Mucosa of stomach (tissue), 1 donor: ENCODE data around the gene GRIA3.
"Not testable (repeated sequence)": the region's sequence is repeated elsewhere in the genome, so short reads cannot be mapped to it uniquely, and the experiment has no call there.

Source experiments
- H3K27me3 ChIP-seq: one replicate; pipeline ENCODE4 v1.7.0; 2013; ENCODE audit warnings: mild to moderate bottlenecking, low read length; ENCODE audit not compliant: control insufficient read depth, insufficient read depth
- H3K36me3 ChIP-seq: one replicate; pipeline ENCODE4 v1.7.0; 2013; ENCODE audit warnings: low read length; ENCODE audit not compliant: control insufficient read depth, insufficient read depth
- H3K4me1 ChIP-seq: one replicate; pipeline ENCODE4 v1.7.0; 2013; ENCODE audit warnings: mild to moderate bottlenecking, low read length; ENCODE audit not compliant: control insufficient read depth, insufficient read depth
- H3K4me3 ChIP-seq: one replicate; pipeline ENCODE4 v1.7.0; 2013; ENCODE audit warnings: low read length
- H3K9ac ChIP-seq: one replicate; pipeline ENCODE4 v1.7.0; 2013; ENCODE audit warnings: mild to moderate bottlenecking, low read length, moderate library complexity
- H3K9me3 ChIP-seq: one replicate; pipeline ENCODE4 v1.7.0; 2013; ENCODE audit warnings: mild to moderate bottlenecking, low read length, moderate library complexity; ENCODE audit not compliant: control insufficient read depth
- donor health status: Pancreatic carcinoma.

Gene GRIA3

DNA sequence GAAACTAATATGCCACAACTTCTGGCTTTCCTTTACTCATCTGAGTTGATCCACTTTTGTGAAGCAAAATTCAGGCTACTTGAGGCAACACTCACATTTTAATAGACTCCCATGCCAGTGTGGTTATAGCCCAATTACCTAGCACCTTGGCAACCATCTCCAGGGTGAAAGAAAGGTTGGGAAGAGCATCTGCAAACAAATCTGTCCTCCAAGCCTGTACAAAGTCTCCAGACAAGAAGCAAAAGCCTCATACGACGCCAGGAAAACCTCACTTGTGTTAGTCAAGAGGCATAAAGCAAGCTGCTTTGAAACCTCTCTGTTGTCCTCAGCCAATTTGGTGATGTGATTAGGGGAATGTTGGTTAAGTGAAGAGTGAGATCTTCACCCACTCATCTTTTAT lies 302.2 kb downstream of the GRIA3 start:
- H3K27me3 ChIP-seq = no peaks in the 10 kb centered on the region
- no peak overlapping the region for H3K9ac ChIP-seq
- H3K9me3 ChIP-seq = no peaks in the 10 kb centered on the region
- H3K4me3 ChIP-seq = no peak overlapping the region
- H3K4me1 ChIP-seq = no peaks in the 10 kb centered on the region
- no peaks in the 10 kb centered on the region for H3K36me3 ChIP-seq

DNA sequence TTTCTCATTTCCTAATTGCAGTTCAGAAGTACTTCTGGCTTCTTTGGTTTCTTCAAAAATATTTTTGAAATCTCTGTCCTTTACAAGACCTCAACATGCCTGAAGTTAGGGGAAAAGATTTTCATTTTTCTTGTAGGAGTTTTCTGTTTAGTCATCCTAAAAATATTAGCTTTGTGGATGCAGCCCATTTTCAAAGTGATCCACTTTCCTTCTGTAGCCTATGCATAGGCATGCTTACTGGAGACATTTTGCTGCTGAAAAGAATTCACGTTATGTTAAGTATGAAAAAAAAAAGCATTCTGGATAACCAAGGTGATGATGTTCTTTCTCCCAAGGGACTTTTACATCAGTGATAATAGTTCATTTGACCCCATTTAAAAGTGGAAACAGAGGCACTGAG lies 303.2 kb downstream of the GRIA3 start:
- H3K36me3 ChIP-seq = no peaks in the 10 kb centered on the region
- H3K9ac ChIP-seq = no peak overlapping the region
- no peaks in the 10 kb centered on the region for H3K9me3 ChIP-seq
- no peaks in the 10 kb centered on the region for H3K4me1 ChIP-seq
- H3K4me3 ChIP-seq = no peak overlapping the region
- no peaks in the 10 kb centered on the region for H3K27me3 ChIP-seq

DNA sequence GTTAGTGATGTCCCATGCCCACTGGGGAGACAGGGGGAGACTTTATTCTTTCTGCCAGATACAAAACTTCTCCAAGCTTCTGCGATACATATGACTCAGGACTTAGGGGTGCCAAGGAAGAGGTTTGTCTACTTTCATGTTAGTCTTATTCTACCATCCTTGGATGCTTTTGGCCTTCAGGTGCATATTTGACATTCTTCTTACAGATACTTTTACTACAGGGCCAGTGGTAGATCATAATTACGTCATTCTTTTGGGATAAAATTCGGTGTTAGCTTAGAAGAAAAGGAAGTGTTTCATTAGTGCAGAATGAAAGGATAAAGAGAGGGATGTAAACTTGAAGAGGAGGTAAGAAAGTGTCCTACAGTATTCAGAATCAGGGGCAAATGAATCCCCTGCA lies 303.6 kb downstream of the GRIA3 start:
- Histone ChIP-seq H3K4me1 (no peaks in the 10 kb centered on the region), H3K9ac (no peak overlapping the region), H3K4me3 (no peak overlapping the region), H3K27me3 (no peaks in the 10 kb centered on the region), H3K36me3 (no peaks in the 10 kb centered on the region), H3K9me3 (no peaks in the 10 kb centered on the region)

DNA sequence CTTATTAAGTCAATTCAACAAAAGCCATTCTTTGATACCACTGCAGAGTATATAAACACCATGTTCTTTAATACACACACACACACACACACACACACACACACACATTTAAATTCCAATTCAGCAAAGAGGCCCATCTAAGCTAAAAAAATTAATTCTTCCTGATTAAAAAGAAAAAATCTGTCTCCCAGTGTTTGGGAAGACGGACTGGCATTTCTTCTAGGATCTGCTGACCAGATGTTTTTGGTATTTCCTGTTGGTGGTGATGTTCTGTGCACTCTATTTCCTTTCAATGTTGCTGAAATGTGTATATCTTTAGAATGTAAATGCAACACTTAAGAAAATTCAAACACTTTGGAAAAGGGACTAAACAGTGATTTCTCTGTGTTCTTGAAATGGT lies 304.9 kb downstream of the GRIA3 start:
- Histone ChIP-seq H3K27me3 (no peaks in the 10 kb centered on the region), H3K9me3 (no peaks in the 10 kb centered on the region), H3K36me3 (no peaks in the 10 kb centered on the region), H3K4me1 (no peaks in the 10 kb centered on the region), H3K4me3 (no peak overlapping the region), H3K9ac (no peak overlapping the region)

DNA sequence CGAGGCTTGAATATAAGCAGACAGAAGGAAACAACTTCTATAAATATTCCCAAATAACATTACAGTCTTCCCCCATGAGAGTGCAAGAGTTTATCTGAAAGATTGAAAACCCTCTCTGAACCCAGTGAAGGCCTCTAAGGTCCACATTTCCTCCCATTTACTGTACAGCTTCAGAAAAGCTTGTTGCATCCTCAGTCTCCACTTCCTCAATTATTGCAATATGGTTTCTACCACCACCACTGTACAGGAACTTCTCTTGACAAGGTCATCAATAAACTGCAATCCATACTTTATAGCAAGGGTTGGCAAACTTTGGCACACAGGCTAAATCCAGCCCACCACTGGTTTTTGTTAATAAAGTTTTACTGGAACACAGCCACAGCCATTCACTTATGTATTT lies 309.8 kb downstream of the GRIA3 start:
- no peak overlapping the region for H3K4me3 ChIP-seq
- no peaks in the 10 kb centered on the region for H3K36me3 ChIP-seq
- no peaks in the 10 kb centered on the region for H3K4me1 ChIP-seq
- H3K27me3 ChIP-seq = no peaks in the 10 kb centered on the region
- H3K9ac ChIP-seq = no peak overlapping the region
- H3K9me3 ChIP-seq = no peaks in the 10 kb centered on the region

DNA sequence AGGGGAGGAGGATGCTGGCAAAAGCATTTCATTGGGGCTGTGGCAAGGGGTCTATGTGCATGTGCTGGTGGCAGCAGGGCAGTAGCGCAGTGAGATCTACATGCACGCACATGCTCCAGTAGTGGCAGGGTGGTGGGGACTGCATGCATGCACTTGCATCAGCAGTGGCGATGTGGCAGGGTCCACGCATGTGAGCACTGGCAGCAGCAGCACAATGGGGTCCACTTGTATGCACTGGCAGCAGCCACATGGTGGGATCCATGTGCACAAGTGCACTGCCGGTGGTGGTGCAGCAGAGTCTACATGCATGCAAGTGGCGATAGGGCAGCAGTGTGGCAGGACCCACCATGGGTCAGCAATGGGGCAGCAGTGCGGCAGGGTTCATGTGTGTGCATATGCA lies 315.7 kb downstream of the GRIA3 start:
- H3K4me1 ChIP-seq = no peaks in the 10 kb centered on the region
- no peak overlapping the region for H3K9ac ChIP-seq
- H3K4me3 ChIP-seq = no peak overlapping the region
- H3K36me3 ChIP-seq = no peaks in the 10 kb centered on the region
- H3K9me3 ChIP-seq = no peaks in the 10 kb centered on the region
- H3K27me3 ChIP-seq = no peaks in the 10 kb centered on the region

DNA sequence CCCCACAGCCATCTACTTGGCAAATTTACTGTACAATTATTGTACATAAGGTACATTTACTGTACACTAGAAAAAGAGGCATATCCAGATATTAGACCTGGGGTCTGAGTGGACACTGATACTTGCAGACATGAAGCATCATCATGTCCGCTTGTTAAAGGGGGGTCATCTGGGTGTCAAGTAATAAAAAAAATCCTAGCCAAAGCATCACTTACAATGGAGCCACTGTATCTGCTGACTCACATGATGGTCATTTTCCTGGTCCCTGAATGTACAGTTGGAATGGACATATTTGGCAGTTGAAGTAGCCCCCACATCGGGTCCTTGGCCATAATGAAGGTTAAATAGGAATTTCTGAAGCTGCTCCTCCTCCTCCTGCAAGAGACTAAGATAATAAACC lies 320.0 kb downstream of the GRIA3 start:
- H3K36me3 ChIP-seq = no peaks in the 10 kb centered on the region
- no peak overlapping the region for H3K9ac ChIP-seq
- H3K4me1 ChIP-seq = no peaks in the 10 kb centered on the region
- no peaks in the 10 kb centered on the region for H3K27me3 ChIP-seq
- no peak overlapping the region for H3K4me3 ChIP-seq
- no peaks in the 10 kb centered on the region for H3K9me3 ChIP-seq

DNA sequence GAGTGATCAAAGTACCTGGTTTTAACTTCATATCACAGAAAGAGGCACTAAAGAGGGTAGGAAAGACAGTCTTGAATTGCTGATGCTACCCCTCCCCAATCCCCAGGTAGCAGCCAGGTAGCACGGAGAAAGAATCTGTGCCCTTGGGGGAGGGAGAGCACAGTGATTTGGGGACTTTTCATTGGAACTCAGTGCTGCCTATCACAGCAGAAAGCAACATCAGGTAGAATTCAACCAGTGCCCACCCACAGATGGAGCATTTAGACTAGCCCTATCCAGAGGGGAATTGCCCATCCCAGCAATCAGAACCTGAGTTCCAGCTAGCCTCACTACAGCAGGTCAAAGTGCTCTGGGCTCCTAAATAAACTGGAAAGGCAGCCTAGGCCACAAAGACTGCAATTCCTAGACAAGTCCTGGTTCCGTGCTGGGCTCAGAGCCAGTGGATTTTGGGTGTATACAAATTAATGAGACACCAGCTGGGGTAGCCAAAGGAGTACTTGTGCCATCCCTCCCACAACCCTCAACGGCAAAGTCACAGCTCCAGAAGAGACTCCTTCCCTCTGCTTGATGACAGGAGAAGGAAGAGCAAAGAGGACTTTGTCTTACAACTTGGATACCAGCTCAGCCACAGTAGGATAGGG lies 320.7 kb downstream of the GRIA3 start:
- Histone ChIP-seq H3K36me3 (no peaks in the 10 kb centered on the region), H3K4me1 (no peaks in the 10 kb centered on the region), H3K9ac (no peak overlapping the region)

DNA sequence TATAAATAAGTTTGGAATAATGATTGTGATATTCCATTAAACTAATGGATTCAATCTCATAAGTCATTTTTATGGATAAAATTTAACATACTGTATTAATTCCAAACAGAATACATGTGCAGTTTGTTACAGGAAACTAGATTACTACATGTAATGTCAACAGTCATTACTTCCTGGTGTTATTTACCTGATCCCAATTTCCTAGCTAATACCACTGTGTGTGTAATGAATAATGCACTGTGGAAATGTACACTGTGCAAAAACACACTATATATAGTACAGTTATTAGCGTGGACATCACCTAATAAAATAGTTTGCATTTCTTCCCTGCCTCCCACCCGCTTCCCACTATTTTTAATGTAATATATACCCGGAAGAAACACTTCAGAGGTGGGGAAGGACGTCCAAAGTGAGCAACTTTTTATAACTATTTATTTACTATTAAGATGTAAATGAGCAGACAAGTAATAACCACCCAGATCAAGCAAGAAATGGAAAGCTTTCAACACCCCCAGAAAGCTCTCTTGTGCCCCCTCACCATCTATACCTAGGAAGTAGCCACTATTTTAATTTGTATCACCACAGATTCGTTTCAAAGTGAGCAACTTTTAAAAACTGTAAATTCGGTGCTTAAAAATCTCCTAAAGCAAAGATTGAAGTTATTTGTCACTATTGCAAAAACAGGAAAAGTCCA lies 329.7 kb downstream of the GRIA3 start:
- Histone ChIP-seq H3K27me3 (no peaks in the 10 kb centered on the region), H3K36me3 (no peaks in the 10 kb centered on the region), H3K9me3 (no peaks in the 10 kb centered on the region), H3K4me1 (no peaks in the 10 kb centered on the region), H3K9ac (no peak overlapping the region), H3K4me3 (no peak overlapping the region)

More for the DNA sequence above, 320.7 kb downstream of the GRIA3 start:
- no peaks in the 10 kb centered on the region for H3K9me3 ChIP-seq
- no peaks in the 10 kb centered on the region for H3K27me3 ChIP-seq
- no peak overlapping the region for H3K4me3 ChIP-seq

DNA sequence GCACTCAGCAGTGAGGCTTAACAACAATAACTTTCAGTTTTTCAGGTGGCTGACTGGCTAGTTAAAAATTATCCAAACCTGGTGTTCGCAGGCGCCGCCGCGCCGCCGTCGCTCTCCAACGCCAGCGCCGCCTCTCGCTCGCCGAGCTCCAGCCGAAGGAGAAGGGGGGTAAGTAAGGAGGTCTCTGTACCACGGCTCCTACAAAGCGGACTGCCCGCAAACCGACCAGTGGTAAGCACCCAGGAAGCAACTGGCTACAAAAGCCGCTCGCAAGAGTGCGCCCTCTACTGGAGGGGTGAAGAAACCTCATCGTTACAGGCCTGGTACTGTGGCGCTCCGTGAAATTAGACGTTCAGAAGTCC lies 330.2 kb downstream of the GRIA3 start:
- H3K4me3 ChIP-seq, H3K4me1 ChIP-seq, H3K9ac ChIP-seq: not testable (repeated sequence)

DNA sequence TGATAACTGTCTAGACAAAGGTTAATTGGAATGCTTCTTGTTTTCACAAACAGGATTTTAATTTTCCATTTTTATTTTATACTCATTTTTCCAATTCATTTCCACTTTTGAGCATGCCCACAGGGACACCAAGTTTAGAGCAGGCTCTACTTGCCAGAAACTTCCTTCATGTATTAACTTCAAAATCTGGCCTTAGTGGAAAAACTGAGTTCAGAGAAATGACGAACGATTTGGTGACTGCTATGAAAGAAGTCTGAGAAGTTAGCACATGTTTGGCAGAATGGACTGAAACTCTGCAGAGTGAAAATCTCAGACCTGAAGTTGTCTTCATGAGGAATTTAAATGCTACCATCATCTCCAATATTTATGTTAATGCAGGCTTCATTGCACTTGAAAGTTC lies 334.7 kb downstream of the GRIA3 start:
- Histone ChIP-seq H3K4me3 (no peak overlapping the region), H3K36me3 (no peaks in the 10 kb centered on the region)

More for the DNA sequence above, 330.2 kb downstream of the GRIA3 start:
- not testable (repeated sequence) for H3K9me3 ChIP-seq, H3K36me3 ChIP-seq, H3K27me3 ChIP-seq

DNA sequence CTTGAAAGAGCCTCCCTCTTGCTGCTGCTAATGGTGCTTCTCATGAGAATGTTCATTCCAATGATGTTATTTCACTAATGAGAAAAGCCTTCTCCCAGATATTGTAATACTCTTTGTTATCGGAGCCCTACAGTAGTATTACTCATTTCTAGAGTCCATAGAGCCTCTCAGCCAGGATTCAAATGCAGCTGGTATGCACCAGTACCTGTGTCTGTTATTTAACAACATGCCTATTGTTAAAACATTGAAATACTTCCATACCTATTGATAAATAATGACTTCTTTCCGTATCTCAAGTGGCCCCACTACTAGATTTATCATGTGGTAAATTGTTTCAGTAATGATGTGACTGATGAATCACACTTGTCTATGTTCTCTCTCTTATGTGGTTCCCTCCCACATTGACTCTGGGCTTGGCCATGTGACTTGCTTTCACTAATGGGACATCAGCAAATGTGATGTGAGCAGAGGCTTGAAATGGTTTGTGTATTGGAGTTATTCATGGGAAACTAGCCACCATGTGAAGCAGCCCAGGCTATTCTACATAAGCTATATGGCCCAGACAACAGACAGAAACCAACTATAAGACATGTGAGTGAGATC lies 341.1 kb downstream of the GRIA3 start:
- no peaks in the 10 kb centered on the region for H3K9me3 ChIP-seq

More for the DNA sequence above, 334.7 kb downstream of the GRIA3 start:
- Histone ChIP-seq H3K27me3 (no peaks in the 10 kb centered on the region), H3K4me1 (no peaks in the 10 kb centered on the region), H3K9ac (no peak overlapping the region), H3K9me3 (no peaks in the 10 kb centered on the region)

More for the DNA sequence above, 341.1 kb downstream of the GRIA3 start:
- Histone ChIP-seq H3K36me3 (no peaks in the 10 kb centered on the region), H3K4me3 (no peak overlapping the region), H3K9ac (no peak overlapping the region), H3K27me3 (no peaks in the 10 kb centered on the region), H3K4me1 (no peaks in the 10 kb centered on the region)
